CD4-positive, alpha-beta T cell (primary cell): Measurements from ENCODE around the gene BSG. TPM values are rescaled to one million over a fixed set of nuclear protein-coding genes. Genes with fewer than 3 reads are reported as not detected.

Experiments
- ATAC-seq: fragments of 200-7000 bp; cut with Tn5 transposase; one replicate; pipeline ENCODE4 v1.10.0; 2022; ENCODE audit warnings: mild to moderate bottlenecking; ENCODE audit not compliant: poor library complexity
- CTCF ChIA-PET: fragments of 350-600 bp; sonication (Branson Sonifier 250); formaldehyde crosslinking; loops from one replicate; lab custom pipeline; 2021; ENCODE audit warnings: antibody characterized with exemption, inconsistent platforms; lab: Charles Lee
- POLR2A ChIA-PET: fragments of 350-600 bp; sonication (Branson Sonifier 250); formaldehyde crosslinking; loops from one replicate; lab custom pipeline; 2021; ENCODE audit warnings: antibody characterized with exemption, inconsistent platforms; lab: Charles Lee
- DNase-seq, 14 experiments: peaks; one replicate each; pipeline ENCODE4 v3.0.0-alpha.2; 2013 to 2020; ENCODE audit warnings: mixed read lengths in 2 of 14
- H3K27ac ChIP-seq, 2 donors: one replicate each; pipeline versions ENCODE4 v1.5.1 to v1.7.0; 2013; ENCODE audit warnings: low read length in 2 of 2, low read depth in 1 of 2, mild to moderate bottlenecking in 1 of 2
- H3K27me3 ChIP-seq, 2 experiments: 1 replicate in 1 of 2; 2 replicates in 1 of 2; pipeline versions ENCODE4 v1.6.1 to v1.7.0; 2013; ENCODE audit warnings: low read length in 2 of 2, control low read depth in 1 of 2, mild to moderate bottlenecking in 1 of 2, moderate library complexity in 1 of 2; ENCODE audit not compliant: insufficient read depth in 2 of 2, control insufficient read depth in 1 of 2
- H3K36me3 ChIP-seq: one replicate; pipeline ENCODE4 v1.6.1; 2013; ENCODE audit warnings: low read length, control low read depth; ENCODE audit not compliant: insufficient read depth
- H3K4me1 ChIP-seq: one replicate; pipeline ENCODE4 v1.6.1; 2013; ENCODE audit warnings: low read length, control low read depth; ENCODE audit not compliant: insufficient read depth
- H3K4me3 ChIP-seq: one replicate; pipeline ENCODE4 v1.5.1; 2013; ENCODE audit warnings: mild to moderate bottlenecking, low read length, moderate library complexity
- H3K9me3 ChIP-seq, 2 experiments: 1 replicate in 1 of 2; 2 replicates in 1 of 2; pipeline versions ENCODE4 v1.6.1 to v1.7.0; 2013; ENCODE audit warnings: low read length in 2 of 2, mild to moderate bottlenecking in 2 of 2, control low read depth in 1 of 2, moderate library complexity in 1 of 2; ENCODE audit not compliant: control insufficient read depth in 1 of 2, insufficient read depth in 1 of 2
- H3K27ac Mint-ChIP-seq: one replicate; pipeline ENCODE4 v1.8.0; 2020; ENCODE audit warnings: mixed read lengths
- H3K27me3 Mint-ChIP-seq: one replicate; pipeline ENCODE4 v1.8.0; 2021; ENCODE audit warnings: mixed read lengths
- H3K36me3 Mint-ChIP-seq: one replicate; pipeline ENCODE4 v1.8.0; 2021; ENCODE audit warnings: low read depth, mixed read lengths
- H3K4me1 Mint-ChIP-seq: one replicate; pipeline ENCODE4 v1.8.0; 2021; ENCODE audit warnings: low read depth, mixed read lengths
- H3K4me3 Mint-ChIP-seq: one replicate; pipeline ENCODE4 v1.8.0; 2020; ENCODE audit warnings: mild to moderate bottlenecking, mixed read lengths
- H3K9me3 Mint-ChIP-seq: one replicate; pipeline ENCODE4 v1.8.0; 2020; ENCODE audit warnings: mixed read lengths
- CTCF ChIP-seq: fragments of 200-600 bp; IDR thresholded peaks from one replicate; pipeline ENCODE4 v1.8.0; 2022; ENCODE audit warnings: antibody characterized with exemption, mild to moderate bottlenecking
- intact Hi-C, 2 experiments: fragments of 100-400 bp; cut with DNase I in 1 of 2; cut with micrococcal nuclease in 1 of 2; formaldehyde crosslinking; loops; one replicate each; pipeline versions ENCODE4 v1.15.1 to v1.9.0; 2023 to 2025; cut with DNase I, micrococcal nuclease
- total RNA-seq, 174 experiments: library from RNA in 2 of 174; stranded (reverse) in 2 of 174; gene quantifications; one replicate each; pipeline ENCODE4 v1.2.3 and lab custom pipeline; 2021 to 2026

The BSG gene
- total RNA-seq, 2 experiments from 2014 or later: 68.7 to 71.6 TPM

DNA sequence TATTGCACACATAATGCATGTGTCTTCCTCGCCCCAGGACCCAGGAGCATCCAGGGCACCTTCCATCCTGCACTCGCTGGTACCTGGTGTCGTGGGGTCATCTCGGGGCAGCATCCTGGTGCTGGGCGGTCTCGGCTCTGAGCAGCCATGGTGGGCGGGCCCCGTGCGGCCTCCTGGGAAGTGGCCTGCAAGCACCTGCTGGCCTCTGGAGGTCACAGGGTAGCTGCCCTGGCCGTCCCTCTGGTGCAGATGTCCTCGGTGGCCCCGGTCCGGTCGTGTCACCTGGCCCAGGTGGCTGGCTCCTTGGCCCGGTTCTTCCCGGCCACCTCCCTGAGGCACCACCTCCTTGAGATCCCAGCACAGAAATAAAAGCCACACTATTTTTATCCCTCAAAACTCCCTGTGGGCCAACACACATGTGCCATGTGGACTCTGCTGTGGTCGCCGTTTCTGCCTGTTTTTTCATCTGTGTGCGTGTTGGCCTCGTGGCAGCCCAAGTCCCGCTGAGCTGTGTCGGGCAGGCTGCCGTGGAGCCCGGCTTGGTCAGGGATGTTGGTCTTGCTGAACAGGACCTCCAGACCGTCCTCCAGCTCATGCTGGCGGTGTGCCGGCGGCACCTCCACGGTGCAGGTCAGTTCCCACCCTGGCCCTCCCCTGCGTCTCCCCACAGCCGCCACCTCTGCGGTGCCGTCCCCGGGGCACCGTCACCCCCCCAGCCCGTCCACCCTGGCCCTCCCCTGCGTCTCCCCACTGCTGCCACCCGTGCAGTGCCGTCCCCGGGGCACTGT, 33.6 kb upstream of the BSG start:
- H3K27ac Mint-ChIP-seq: no peak overlapping the region
- H3K36me3 Mint-ChIP-seq: peaks cover 19% of the 10 kb centered on the region
- Histone ChIP-seq H3K9me3 (no peaks in the 10 kb centered on the region), H3K27me3 (no peaks in the 10 kb centered on the region), H3K4me3 (no peak overlapping the region), H3K27ac (no peak overlapping the region), H3K36me3 (peaks cover 55% of the 10 kb centered on the region), H3K4me1 (peaks cover 25% of the 10 kb centered on the region)
- no peaks in the 10 kb centered on the region for H3K9me3 Mint-ChIP-seq
- no peak for ATAC-seq
- no peak for DNase-seq
- H3K27me3 Mint-ChIP-seq: no peaks in the 10 kb centered on the region
- intact Hi-C loops: no loop called here
- no peak overlapping the region for H3K4me3 Mint-ChIP-seq
- H3K4me1 Mint-ChIP-seq: peaks cover 8% of the 10 kb centered on the region
- POLR2A ChIA-PET: no interaction called here
- CTCF ChIA-PET: no interaction called here
- no peak for TF ChIP-seq CTCF

- peaks cover 55% of the 10 kb centered on the region for H3K36me3 ChIP-seq
- H3K27me3 ChIP-seq: no peaks in the 10 kb centered on the region
- Mint-ChIP-seq H3K4me1 (peaks cover 15% of the 10 kb centered on the region), H3K36me3 (peaks cover 21% of the 10 kb centered on the region), H3K27ac (no peak overlapping the region), H3K4me3 (no peak overlapping the region), H3K27me3 (no peaks in the 10 kb centered on the region), H3K9me3 (no peaks in the 10 kb centered on the region)
- POLR2A ChIA-PET: no interaction called here
- intact Hi-C loops: no loop called here
- TF ChIP-seq CTCF: no peak
- H3K9me3 ChIP-seq: no peaks in the 10 kb centered on the region
- no peak overlapping the region for H3K4me3 ChIP-seq
- ATAC-seq (no peak), DNase-seq (no peak)
- peaks cover 26% of the 10 kb centered on the region for H3K4me1 ChIP-seq
- CTCF ChIA-PET: no interaction called here
- no peak overlapping the region for H3K27ac ChIP-seq
These were observed 32.9 kb upstream of the BSG start for GRCh38 chr19:539429-540030.

DNA sequence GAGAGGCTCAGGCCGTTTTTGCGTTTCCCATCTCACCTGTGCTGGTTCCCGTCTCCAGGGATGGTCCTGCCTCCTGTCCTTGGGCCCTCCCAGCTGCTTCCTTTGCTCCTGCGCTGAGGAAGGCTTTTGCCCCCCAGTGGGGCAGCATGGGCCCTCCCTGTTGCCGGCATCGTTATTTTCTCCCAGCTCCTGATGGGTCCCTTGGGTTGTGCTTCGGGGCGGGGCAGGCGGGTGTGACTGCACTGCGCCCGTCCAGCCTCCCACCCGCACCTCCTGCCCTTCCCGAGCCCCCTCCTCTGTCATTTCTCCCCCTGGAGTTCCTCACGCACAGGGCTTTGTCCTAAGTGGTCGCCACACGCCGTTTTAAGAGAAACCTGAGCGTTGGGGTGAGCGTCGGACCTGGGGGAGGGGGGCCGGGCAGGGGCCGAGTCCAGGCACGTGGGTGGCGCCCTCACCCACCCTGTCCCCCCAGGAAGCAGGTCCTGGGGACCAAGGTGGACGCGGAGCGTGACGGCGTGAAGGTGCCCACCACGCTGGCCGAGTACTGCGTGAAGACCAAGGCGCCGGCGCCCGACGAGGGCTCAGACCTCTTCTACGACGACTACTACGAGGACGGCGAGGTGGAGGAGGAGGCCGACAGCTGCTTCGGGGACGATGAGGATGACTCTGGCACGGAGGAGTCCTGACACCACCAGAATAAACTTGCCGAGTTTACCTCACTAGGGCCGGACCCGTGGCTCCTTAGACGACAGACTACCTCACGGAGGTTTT, 31.3 kb upstream of the BSG start:
- Histone ChIP-seq H3K4me1 (peaks cover 25% of the 10 kb centered on the region), H3K27ac (no peak overlapping the region), H3K27me3 (no peaks in the 10 kb centered on the region), H3K4me3 (no peak overlapping the region), H3K9me3 (no peaks in the 10 kb centered on the region), H3K36me3 (peaks cover 44% of the 10 kb centered on the region)
- H3K4me3 Mint-ChIP-seq: no peak overlapping the region
- ATAC-seq (no peak), DNase-seq (peak in 1 of 14 experiments; percentile 36)
- no peak for TF ChIP-seq CTCF
- peaks cover 23% of the 10 kb centered on the region for H3K4me1 Mint-ChIP-seq
- no peaks in the 10 kb centered on the region for H3K27me3 Mint-ChIP-seq
- no peaks in the 10 kb centered on the region for H3K9me3 Mint-ChIP-seq
- POLR2A ChIA-PET: no interaction called here
- H3K27ac Mint-ChIP-seq: no peak overlapping the region
- intact Hi-C loops: no loop called here
- peaks cover 21% of the 10 kb centered on the region for H3K36me3 Mint-ChIP-seq
- CTCF ChIA-PET: interaction anchor here (0.6 kb wide), 1 partner anchor 30 kb away, joined by 3 read pairs; no protein-coding TSS in a partner anchor
